GM12874 (cell line): Measurements from ENCODE around the gene S100A5.

ENCODE experiments used
- TF ChIP-seq, protein P1 (sequence below): IDR thresholded peaks from 2 replicates; pipeline ENCODE4 v1.5.1; 2011; ENCODE audit warnings: low read depth, mild to moderate bottlenecking, control low read depth, low read length, moderate library complexity; ENCODE audit not compliant: insufficient read depth

S100A5 gene

DNA sequence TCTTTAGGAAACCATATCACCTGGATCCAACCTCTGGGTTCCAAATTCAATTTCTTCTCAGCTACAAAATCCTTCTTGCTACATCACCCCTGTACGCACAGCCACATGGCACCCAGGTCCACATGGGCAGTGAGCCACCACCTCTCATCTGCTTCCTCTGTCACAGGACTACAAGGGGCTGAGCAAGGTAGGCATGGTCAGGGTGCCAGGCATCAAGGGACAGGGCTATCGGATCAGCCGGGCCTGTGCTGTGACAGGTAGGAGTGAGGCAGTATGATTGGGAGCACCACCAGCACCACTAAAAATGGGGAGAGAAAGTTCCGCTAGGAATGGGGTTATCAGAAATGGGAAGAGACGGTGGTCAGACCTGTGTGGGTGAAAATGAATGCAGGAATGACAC, 34.3 kb downstream of the S100A5 start:
- TF ChIP-seq, protein P1, sequence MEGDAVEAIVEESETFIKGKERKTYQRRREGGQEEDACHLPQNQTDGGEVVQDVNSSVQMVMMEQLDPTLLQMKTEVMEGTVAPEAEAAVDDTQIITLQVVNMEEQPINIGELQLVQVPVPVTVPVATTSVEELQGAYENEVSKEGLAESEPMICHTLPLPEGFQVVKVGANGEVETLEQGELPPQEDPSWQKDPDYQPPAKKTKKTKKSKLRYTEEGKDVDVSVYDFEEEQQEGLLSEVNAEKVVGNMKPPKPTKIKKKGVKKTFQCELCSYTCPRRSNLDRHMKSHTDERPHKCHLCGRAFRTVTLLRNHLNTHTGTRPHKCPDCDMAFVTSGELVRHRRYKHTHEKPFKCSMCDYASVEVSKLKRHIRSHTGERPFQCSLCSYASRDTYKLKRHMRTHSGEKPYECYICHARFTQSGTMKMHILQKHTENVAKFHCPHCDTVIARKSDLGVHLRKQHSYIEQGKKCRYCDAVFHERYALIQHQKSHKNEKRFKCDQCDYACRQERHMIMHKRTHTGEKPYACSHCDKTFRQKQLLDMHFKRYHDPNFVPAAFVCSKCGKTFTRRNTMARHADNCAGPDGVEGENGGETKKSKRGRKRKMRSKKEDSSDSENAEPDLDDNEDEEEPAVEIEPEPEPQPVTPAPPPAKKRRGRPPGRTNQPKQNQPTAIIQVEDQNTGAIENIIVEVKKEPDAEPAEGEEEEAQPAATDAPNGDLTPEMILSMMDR = no peak

GRCh38 chr1:153505576-153505975, 35.2 kb downstream of the S100A5 start:
- TF ChIP-seq, protein P1 = no peak

DNA sequence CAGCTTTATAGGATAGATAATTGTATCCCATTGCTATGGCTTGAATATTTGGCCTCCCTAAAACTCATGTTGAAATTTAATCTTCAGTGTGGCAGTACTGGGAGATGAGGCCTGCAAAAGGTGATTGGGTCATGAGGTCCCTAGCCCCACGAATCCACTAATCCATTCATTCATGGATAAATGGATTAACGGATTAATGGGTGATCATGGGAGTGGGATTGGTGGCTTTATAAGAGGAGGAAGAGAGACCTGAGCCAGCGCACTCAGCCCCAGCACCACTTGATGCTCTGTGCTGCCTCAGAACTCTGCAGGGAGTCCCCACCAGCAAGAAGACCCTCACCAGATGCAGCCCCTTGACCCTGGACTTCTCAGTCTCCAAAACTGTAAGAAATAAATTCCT, 37.0 kb downstream of the S100A5 start:
- TF ChIP-seq, protein P1 = no peak

DNA sequence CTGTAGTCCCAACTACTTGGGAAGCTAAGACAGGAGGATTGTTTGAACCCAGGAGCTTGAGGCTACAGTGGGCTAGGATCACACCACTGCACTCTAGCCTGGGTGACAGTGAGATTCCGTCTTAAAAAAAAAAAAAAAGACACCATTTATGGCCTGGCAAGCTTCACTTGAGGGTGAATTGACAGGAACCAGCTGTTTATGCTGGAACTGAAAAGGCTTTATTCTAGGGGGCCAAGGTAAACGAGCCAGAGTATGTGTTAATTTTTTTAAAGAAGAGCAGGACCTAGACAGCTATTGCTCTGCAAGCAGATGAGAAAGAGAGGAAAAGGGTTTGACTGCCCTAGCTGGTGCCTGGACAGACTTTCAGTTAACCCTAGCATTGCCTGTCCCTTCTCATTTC, 42.0 kb downstream of the S100A5 start:
- TF ChIP-seq, protein P1 = no peak

DNA sequence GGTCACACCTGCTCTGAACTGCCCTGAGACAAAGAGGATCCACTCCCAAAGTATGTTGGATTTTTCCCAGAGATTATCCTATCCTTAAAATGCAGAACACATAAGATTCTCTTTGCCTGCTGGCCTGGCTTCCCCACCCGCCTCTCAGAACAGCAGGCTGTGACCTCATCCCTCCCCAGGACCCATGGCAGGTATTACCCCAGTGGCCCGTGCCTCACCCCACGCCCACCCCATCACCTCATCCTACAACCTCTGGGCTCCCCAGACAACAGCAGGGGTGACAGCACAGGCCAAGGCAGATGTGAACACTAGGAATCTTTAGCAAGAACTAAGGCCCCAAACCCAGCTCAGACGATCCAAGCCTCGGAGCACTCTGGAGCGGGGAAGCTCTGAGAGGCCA, 45.2 kb downstream of the S100A5 start:
- TF ChIP-seq, protein P1 = no peak

- TF ChIP-seq, protein P1 = peak; percentile 86
These were observed 45.7 kb downstream of the S100A5 start for GRCh38 chr1:153494976-153495535.

DNA sequence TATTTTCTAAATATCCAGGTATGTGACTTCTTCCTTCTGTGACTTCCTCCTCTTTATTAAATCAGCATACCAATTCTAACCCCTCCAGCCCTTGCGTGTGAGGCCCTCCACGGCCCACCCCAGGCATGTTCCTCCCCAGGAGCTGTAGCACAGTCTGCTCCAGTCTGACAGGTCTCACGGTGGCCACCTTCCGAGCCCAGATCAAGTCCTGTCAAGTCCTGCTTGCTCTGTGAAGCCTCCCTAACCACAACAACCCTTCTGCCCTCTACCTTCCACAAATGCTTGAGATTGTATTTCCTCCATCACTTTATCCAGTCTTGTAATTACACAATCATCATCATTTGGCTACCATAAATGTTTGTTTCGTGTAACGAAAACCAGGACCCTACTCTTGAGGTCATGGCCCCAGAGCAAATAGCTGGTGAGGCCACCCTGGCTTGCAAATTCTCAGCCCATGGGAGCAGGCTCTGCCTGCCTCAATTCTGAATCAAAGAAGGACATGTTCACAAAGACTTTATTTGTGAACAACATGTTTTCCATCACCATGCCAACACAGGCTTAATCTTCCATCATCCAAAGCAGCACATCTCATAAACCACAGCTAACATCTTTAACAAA, 47.3 kb downstream of the S100A5 start:
- TF ChIP-seq, protein P1 = no peak
